ENCODE results near the gene CAPN10.

The CAPN10 gene

GRCh38 chr2:240626531-240627300 lies 40.2 kb downstream of the CAPN10 start:
- peak in 2 of 6 experiments; percentile 8 to 9 for DNase-seq

- no peak for DNase-seq
Observed at GRCh38 chr2:240627736-240628506, 41.4 kb downstream of the CAPN10 start.

- no peak for DNase-seq
Observed at GRCh38 chr2:240628507-240628807, 41.9 kb downstream of the CAPN10 start.

GRCh38 chr2:240628808-240629618 lies 42.5 kb downstream of the CAPN10 start:
- DNase-seq, result no peak

- no peak for DNase-seq
Observed at GRCh38 chr2:240629619-240629967, 43.1 kb downstream of the CAPN10 start.

GRCh38 chr2:240629968-240630770 lies 43.6 kb downstream of the CAPN10 start:
- no peak for DNase-seq

GRCh38 chr2:240630771-240631547 lies 44.4 kb downstream of the CAPN10 start:
- DNase-seq, result no peak

- DNase-seq, result no peak
Observed at GRCh38 chr2:240631548-240632305, 45.2 kb downstream of the CAPN10 start.

- no peak for DNase-seq
Observed at GRCh38 chr2:240632306-240632721, 45.8 kb downstream of the CAPN10 start.

GRCh38 chr2:240635121-240635997 lies 48.8 kb downstream of the CAPN10 start:
- DNase-seq, result no peak

GRCh38 chr2:240635998-240636547 lies 49.5 kb downstream of the CAPN10 start:
- no peak for DNase-seq

GRCh38 chr2:240636563-240637115 lies 50.1 kb downstream of the CAPN10 start:
- DNase-seq, result no peak

GRCh38 chr2:240637116-240637900 lies 50.8 kb downstream of the CAPN10 start:
- DNase-seq, result no peak

GRCh38 chr2:240637901-240638345 lies 51.4 kb downstream of the CAPN10 start:
- DNase-seq, result no peak

- no peak for DNase-seq
Observed at GRCh38 chr2:240638512-240639160, 52.1 kb downstream of the CAPN10 start.

- DNase-seq, result no peak
Observed at GRCh38 chr2:240639566-240639965, 53.0 kb downstream of the CAPN10 start.

GRCh38 chr2:240640939-240641338 lies 54.4 kb downstream of the CAPN10 start:
- no peak for DNase-seq

All from stimulated activated naive CD4-positive, alpha-beta T cell (primary cell).